ENCODE results near the gene ISY1. TPM values are rescaled to one million over a fixed set of nuclear protein-coding genes. Genes with fewer than 3 reads are reported as not detected.

ISY1 gene
- total RNA-seq, 1 experiment from 2014 or later: 43.6 TPM

DNA sequence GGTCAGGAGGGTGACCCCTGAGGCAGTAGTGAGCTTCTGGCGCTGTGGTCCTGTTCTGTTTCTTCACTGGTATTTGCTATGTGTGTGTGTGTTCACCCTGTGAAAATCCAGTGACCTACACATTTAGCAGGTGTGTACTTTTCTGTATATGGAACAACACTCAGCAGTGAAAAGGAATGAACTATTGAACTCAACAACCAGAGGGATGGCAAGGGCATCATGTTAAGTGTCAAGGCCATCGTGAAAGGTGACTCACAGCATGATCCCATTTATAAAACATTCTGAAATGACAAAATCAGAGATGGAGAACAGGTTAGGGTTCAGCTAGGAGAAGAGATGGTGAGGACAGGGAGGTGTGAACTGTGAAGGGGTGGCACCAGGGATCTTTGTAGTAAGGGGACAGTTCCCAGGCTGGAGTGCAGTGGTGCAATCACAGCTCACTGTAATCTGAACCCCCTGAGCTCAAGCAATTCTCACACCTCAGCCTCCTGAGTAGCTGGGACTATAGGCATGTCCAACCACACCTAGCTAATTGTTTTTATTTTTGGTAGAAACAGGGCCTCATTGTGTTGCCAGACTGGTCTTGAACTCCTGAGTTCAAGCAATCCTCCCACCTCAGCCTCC lies 29.3 kb downstream of the ISY1 start:
- Histone ChIP-seq H3K9me3 (ENCODE audit: control insufficient read depth in 1 of 2, insufficient read depth in 1 of 2, low read depth in 1 of 2, low read length in 2 of 2) (no peaks in the 10 kb centered on the region), H3K79me2 (ENCODE audit: insufficient read depth, low read length) (no peaks in the 10 kb centered on the region), H3K27ac (ENCODE audit: low read depth, low read length) (no peak overlapping the region), H3K9ac (ENCODE audit: low read length) (no peak overlapping the region), H3K9me2 (ENCODE audit: insufficient read depth) (no peaks in the 10 kb centered on the region), H3K27me3 (ENCODE audit: insufficient read depth, low read length) (no peaks in the 10 kb centered on the region), H3K4me3 (replicated peaks in 1 of 2; ENCODE audit: low read depth in 1 of 2, low read length in 2 of 2) (no peak overlapping the region), H3K36me3 (ENCODE audit: control insufficient read depth in 1 of 2, insufficient read depth in 2 of 2, low read length in 2 of 2) (peaks cover 23 to 26% of the 10 kb centered on the region in 2 experiments; a peak in 3 of 4 replicates), H3K4me2 (ENCODE audit: low read length) (no peak overlapping the region), H2AFZ (ENCODE audit: low read depth, low read length, poor library complexity, severe bottlenecking) (no peak overlapping the region), H3K4me1 (ENCODE audit: control insufficient read depth in 1 of 2, insufficient read depth in 2 of 2, low read length in 2 of 2) (no peaks in the 10 kb centered on the region), H4K20me1 (ENCODE audit: insufficient read depth) (no peaks in the 10 kb centered on the region)
- DNase-seq (ENCODE audit: low read depth, low spot score): no peak
- ChIA-PET RAD21 (ENCODE audit: low non-redundant PET in 1 of 2, low total read pairs in 2 of 2, uncharacterized antibody in 2 of 2, unreplicated experiment in 2 of 2) (no interaction called here), CTCF (interaction anchor here (2.1 kb wide), 1 partner anchor 30 kb away, joined by 5 read pairs; no protein-coding TSS in a partner anchor), POLR2A (no interaction called here)
- ATAC-seq: no peak
- TF ChIP-seq, protein P1, sequence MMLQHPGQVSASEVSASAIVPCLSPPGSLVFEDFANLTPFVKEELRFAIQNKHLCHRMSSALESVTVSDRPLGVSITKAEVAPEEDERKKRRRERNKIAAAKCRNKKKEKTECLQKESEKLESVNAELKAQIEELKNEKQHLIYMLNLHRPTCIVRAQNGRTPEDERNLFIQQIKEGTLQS (IDR thresholded peaks at IDR 0.05): no peak
- TF ChIP-seq POLR2AphosphoS5 (IDR thresholded peaks at IDR 0.05; ENCODE audit: low read depth, low read length) (no peak), POLR2A (IDR thresholded peaks at IDR 0.05; ENCODE audit: borderline replicate concordance, extremely low read depth, insufficient read depth, insufficient read length) (no peak), CBX3 (IDR thresholded peaks at IDR 0.05; ENCODE audit: low read depth) (no peak), CEBPB (IDR thresholded peaks at IDR 0.05; ENCODE audit: low read depth) (no peak), ELF1 (IDR thresholded peaks at IDR 0.05; ENCODE audit: borderline replicate concordance, low read depth) (no peak), EZH2 (IDR thresholded peaks at IDR 0.05) (no peak), RAD21 (IDR thresholded peaks at IDR 0.05; ENCODE audit: low read depth) (no peak), ZFX (IDR thresholded peaks at IDR 0.05) (no peak), TCF7L2 (IDR thresholded peaks at IDR 0.05; ENCODE audit: borderline replicate concordance, extremely low read depth, insufficient read depth, insufficient read length) (no peak), JUND (IDR thresholded peaks at IDR 0.05) (no peak), EGR1 (IDR thresholded peaks at IDR 0.05; ENCODE audit: low read depth) (no peak), SRF (IDR thresholded peaks at IDR 0.05; ENCODE audit: low read depth) (no peak)
- BruUV-seq (replicated peaks): no TSS peak
- intact Hi-C loops (cut with micrococcal nuclease): no loop called here

All from HCT116 (cell line).